Breast epithelium (tissue), 3 donors: ENCODE measurements around the gene MEIKIN.

ENCODE experiments used
- POLR2A ChIP-seq: fragments of 450-650 bp; IDR thresholded peaks from one replicate; pipeline ENCODE4 v1.6.1; 2016; ENCODE audit warnings: antibody characterized with exemption, mild to moderate bottlenecking, moderate library complexity
- POLR2AphosphoS5 ChIP-seq, 3 donors: sonication (generic); formaldehyde crosslinking; IDR thresholded peaks; one replicate each; pipeline ENCODE4 v1.6.1; 2017; ENCODE audit warnings: antibody characterized with exemption in 3 of 3
- TF ChIP-seq, protein P1 (sequence below), 3 donors: fragments of 450-650 bp; IDR thresholded peaks; one replicate each; pipeline ENCODE4 v1.5.1; 2016 to 2017; ENCODE audit warnings: antibody characterized with exemption in 3 of 3, mild to moderate bottlenecking in 3 of 3, moderate library complexity in 3 of 3

DNA sequence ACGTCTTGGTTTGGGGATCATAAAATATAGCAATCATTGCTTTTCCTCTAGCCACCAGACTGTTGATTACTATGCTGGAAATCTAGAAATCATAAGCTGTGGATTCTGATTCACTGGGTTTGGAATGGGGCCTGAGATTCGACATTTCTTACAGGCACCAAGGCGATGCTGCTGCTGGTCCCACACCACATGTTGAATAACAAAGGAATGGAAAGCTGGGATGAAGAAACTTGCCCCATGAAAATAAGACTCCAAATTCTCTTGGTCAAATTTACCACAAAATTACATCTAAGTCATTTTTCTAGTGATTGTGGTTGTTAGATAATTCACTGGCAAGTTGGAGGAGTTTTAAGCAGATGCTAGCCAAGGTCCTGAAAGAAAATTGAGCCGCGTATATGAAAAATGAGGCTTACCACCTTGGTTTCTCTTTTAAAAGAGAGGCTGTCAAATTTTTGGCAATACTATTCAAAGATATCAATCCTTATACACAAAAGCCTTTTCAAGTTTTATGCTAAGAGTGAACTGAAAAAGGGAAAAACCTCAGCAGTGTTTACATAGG lies 23.0 kb upstream of the MEIKIN start:
- no peak for TF ChIP-seq POLR2A
- TF ChIP-seq, protein P1, sequence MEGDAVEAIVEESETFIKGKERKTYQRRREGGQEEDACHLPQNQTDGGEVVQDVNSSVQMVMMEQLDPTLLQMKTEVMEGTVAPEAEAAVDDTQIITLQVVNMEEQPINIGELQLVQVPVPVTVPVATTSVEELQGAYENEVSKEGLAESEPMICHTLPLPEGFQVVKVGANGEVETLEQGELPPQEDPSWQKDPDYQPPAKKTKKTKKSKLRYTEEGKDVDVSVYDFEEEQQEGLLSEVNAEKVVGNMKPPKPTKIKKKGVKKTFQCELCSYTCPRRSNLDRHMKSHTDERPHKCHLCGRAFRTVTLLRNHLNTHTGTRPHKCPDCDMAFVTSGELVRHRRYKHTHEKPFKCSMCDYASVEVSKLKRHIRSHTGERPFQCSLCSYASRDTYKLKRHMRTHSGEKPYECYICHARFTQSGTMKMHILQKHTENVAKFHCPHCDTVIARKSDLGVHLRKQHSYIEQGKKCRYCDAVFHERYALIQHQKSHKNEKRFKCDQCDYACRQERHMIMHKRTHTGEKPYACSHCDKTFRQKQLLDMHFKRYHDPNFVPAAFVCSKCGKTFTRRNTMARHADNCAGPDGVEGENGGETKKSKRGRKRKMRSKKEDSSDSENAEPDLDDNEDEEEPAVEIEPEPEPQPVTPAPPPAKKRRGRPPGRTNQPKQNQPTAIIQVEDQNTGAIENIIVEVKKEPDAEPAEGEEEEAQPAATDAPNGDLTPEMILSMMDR (IDR thresholded peaks at IDR 0.05): no peak
- TF ChIP-seq POLR2AphosphoS5 (IDR thresholded peaks at IDR 0.05): no peak
